Measurements from ENCODE around the gene ADCY5. TPM values are rescaled to one million over a fixed set of nuclear protein-coding genes. Genes with fewer than 3 reads are reported as not detected.

ADCY5 gene
- total and polyA plus RNA-seq, 10 donors, result 1.7 to 20.6 (median 11.7) TPM

DNA sequence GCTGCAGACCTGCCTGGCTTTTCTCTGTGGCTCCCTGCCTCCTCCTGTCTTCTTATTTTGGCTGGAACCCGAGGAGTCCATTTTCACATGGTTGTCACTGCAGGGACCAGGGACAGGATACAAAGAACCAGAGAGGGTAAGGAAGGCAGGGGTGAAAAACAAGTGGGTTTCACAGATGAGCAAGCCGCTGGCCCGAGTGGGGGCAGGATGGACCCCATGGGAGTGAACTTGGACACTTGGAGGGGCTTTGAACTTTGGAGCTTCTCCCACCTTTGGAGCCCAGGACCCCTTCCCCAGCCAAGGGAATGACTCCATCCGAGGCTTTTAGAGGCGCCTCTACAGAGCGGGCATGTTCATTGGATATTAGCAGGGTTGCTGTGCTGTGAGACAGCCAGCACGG lies 26.9 kb upstream of the ADCY5 start:
- H3K27ac ChIP-seq, result no peak overlapping the region
- WGBS, 5 donors, result 68 to 87% (median 77%) methylated on average over 7 of the region's 7 CpGs
- H3K4me3 ChIP-seq, result no peak overlapping the region
- intact Hi-C loops (cut with DNase I; ENCODE audit: low total_unique reads), result no loop called here
- peaks cover 0 to 4% (median 0%) of the 10 kb centered on the region in 6 donors for H3K4me1 ChIP-seq
- TF ChIP-seq POLR2AphosphoS5 (IDR thresholded peaks at IDR 0.05), result no peak
- TF ChIP-seq POLR2A (IDR thresholded peaks at IDR 0.05), result no peak
- TF ChIP-seq CTCF (IDR thresholded peaks at IDR 0.05 in 8 of 11, conservative IDR thresholded peaks at IDR 0.05 in 3 of 11), result no peak
- H3K36me3 ChIP-seq, result no peaks in the 10 kb centered on the region
- peak; percentile 39 for DNase-seq
- peaks cover 0 to 31% (median 0%) of the 10 kb centered on the region in 7 donors for H3K27me3 ChIP-seq (replicated peaks in 1 of 7)
- no peaks in the 10 kb centered on the region for H3K9me3 ChIP-seq

DNA sequence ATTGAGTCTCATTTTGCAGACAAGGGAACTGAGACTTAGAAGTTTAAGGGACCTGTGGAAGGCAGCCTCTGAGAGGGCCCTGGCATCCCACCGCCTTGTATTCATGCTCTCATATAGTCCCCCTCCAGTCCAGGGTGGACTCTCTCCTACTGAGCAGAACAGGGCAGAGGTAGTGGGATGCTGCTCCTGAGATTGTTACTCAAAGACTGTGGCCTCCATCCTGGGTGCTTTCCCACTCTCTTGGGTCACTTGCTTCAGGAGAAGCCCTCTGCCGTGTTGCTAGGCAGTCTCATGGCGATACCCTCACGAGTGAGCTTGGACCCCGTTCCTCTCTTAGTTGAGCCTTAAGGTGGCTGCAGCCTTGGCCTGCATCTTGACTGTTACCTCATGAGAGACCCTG lies 22.2 kb upstream of the ADCY5 start:
- 90 to 98% (median 93%) methylated on average over 5 of the region's 5 CpGs for WGBS, 5 donors
- TF ChIP-seq POLR2AphosphoS5 (IDR thresholded peaks at IDR 0.05) (no peak), CTCF (IDR thresholded peaks at IDR 0.05 in 8 of 11, conservative IDR thresholded peaks at IDR 0.05 in 3 of 11) (no peak)
- Histone ChIP-seq H3K4me1 (no peaks in the 10 kb centered on the region), H3K9me3 (no peaks in the 10 kb centered on the region), H3K36me3 (no peaks in the 10 kb centered on the region), H3K4me3 (no peak overlapping the region), H3K27ac (no peak overlapping the region), H3K27me3 (replicated peaks in 1 of 7) (peaks cover 0 to 13% (median 0%) of the 10 kb centered on the region in 7 donors)
- intact Hi-C loops (cut with DNase I; ENCODE audit: low total_unique reads), result no loop called here
- DNase-seq, result peak; percentile 45

DNA sequence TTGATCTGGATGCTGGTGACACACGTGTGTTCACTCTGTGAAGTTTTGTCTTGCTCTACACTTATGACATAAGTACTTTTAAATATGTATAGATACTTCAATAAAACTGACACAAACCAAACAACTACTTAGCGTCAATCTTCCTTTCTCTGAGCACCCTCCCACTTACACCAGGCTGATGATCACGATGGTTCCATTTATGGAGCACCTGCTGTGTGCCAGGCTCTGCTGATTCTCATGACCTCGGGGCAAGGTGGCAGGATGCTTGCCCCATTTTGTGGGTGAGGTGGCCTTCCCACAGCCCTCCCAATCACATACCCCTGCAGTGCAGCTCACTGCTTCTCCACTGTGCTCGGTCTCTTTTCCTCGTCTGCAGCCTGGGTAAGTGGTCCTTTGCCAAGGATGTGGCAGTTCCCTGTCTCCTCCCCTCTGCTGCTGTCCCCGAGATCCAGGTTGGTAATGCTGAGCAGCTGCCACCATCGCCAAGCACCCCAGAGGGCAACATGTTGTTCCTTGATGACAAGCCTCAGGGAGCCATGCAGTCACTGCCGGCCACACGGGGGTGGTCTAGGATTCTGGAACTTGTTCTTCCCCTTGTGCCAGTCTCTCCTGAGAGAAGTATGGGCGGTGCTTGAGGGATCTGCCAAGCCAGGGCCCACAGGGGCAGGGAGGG lies 20.6 kb upstream of the ADCY5 start:
- Histone ChIP-seq H3K9me3 (no peaks in the 10 kb centered on the region), H3K4me1 (no peaks in the 10 kb centered on the region), H3K4me3 (no peak overlapping the region), H3K36me3 (no peaks in the 10 kb centered on the region), H3K27ac (no peak overlapping the region), H3K27me3 (replicated peaks in 1 of 7) (peaks cover 0 to 9% (median 0%) of the 10 kb centered on the region in 7 donors)
- DNase-seq, result no peak
- no peak for TF ChIP-seq POLR2A (IDR thresholded peaks at IDR 0.05)
- TF ChIP-seq CTCF (IDR thresholded peaks at IDR 0.05 in 8 of 11, conservative IDR thresholded peaks at IDR 0.05 in 3 of 11), result no peak
- TF ChIP-seq POLR2AphosphoS5 (IDR thresholded peaks at IDR 0.05), result no peak
- intact Hi-C loops (cut with DNase I; ENCODE audit: low total_unique reads), result no loop called here
- 70 to 86% (median 82%) methylated on average over 8 to 11 of the region's 11 CpGs for WGBS, 5 donors

DNA sequence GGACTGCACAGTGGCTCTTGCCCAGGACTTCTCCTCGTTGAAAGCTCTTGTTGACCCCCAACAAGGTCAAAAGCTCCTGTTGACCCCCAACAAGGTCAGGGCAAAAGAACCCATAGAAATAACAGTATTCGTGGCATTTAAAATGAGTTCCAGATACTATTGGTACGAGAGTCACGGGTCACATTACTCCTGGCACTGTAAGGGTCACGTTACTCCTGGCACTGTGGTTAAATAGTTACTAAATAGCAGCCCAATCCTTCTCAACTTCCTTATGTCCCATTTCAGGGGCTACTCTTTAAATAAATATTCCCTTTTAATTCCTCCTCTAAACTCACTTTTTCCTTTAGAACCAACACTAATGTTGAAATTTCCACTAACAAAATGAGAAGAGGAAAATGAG lies 18.2 kb upstream of the ADCY5 start:
- Histone ChIP-seq H3K4me3 (no peak overlapping the region), H3K9me3 (no peaks in the 10 kb centered on the region), H3K27ac (no peak overlapping the region), H3K27me3 (replicated peaks in 1 of 7) (peaks cover 0 to 18% (median 0%) of the 10 kb centered on the region in 7 donors), H3K36me3 (no peaks in the 10 kb centered on the region), H3K4me1 (no peaks in the 10 kb centered on the region)
- 63 to 79% (median 68%) methylated on average over 5 of the region's 5 CpGs for WGBS, 5 donors
- no peak for TF ChIP-seq POLR2A (IDR thresholded peaks at IDR 0.05)
- TF ChIP-seq POLR2AphosphoS5 (IDR thresholded peaks at IDR 0.05), result no peak
- TF ChIP-seq CTCF (IDR thresholded peaks at IDR 0.05 in 8 of 11, conservative IDR thresholded peaks at IDR 0.05 in 3 of 11), result no peak
- DNase-seq, result no peak
- intact Hi-C loops (cut with DNase I; ENCODE audit: low total_unique reads), result no loop called here

All from spleen (tissue), 11 donors.